Measurements from ENCODE around the gene FGFRL1. TPM values are rescaled to one million over a fixed set of nuclear protein-coding genes. Genes with fewer than 3 reads are reported as not detected.

Gene FGFRL1
- total RNA-seq, 1 experiment from 2014 or later: 59.5 TPM

DNA sequence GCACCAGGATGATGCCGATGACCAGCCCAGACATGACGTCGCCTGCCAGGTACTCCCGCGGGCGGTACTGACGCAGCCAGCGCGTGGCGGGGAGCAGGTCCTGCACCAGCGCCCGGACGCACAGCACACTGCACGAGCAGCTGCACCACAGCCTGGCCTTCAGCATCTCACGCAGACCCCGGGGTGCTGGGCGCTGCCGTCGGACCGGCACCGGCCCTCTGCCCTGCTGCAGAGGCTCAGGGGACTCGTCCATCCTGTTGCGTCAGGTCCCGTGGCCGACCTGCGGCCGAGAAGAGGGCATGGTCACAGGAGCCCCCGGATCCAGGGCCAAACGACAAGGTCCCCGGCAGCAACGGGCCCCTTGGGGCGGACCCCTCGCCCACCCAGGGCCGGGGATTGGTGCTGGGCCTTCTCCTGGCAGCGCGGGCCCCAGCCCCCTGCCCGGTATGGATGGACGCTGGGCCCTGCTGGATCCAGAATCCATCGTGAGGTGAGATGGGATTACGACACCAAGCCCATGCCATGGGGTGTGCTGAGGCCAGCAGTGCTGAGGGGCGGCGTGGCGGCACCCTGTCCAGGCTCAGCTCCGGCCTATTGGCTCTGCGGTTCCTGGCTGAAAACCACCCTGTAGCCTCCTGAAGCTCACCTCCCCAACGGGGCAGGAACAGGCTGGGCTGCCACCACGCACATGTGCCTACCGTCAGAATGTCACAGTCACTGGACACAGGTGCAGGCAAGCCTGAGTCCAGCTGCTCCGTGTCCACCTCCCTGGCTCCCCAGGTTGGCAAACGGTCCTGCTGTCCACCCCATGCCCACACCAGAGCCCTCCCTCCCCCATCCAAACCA, 19.8 kb upstream of the FGFRL1 start:
- H4K20me1 ChIP-seq (ENCODE audit: insufficient read depth): peaks cover 5% of the 10 kb centered on the region; the same call in 1 of the 2 replicates
- H3K9me3 ChIP-seq (ENCODE audit: insufficient read depth, low read depth): no peaks in the 10 kb centered on the region
- no peaks in the 10 kb centered on the region for H3K9me2 ChIP-seq (ENCODE audit: insufficient read depth)
- H3K4me2 ChIP-seq: no peak overlapping the region
- no peak overlapping the region for H3K4me3 ChIP-seq
- H2AFZ ChIP-seq: no peak overlapping the region
- intact Hi-C loops (cut with micrococcal nuclease; ENCODE audit: unreplicated experiment): no loop called here
- H3K27ac ChIP-seq: no peak overlapping the region
- H3K4me1 ChIP-seq (replicated peaks; ENCODE audit: insufficient read depth): peaks cover 20% of the 10 kb centered on the region
- TF ChIP-seq, protein P1, sequence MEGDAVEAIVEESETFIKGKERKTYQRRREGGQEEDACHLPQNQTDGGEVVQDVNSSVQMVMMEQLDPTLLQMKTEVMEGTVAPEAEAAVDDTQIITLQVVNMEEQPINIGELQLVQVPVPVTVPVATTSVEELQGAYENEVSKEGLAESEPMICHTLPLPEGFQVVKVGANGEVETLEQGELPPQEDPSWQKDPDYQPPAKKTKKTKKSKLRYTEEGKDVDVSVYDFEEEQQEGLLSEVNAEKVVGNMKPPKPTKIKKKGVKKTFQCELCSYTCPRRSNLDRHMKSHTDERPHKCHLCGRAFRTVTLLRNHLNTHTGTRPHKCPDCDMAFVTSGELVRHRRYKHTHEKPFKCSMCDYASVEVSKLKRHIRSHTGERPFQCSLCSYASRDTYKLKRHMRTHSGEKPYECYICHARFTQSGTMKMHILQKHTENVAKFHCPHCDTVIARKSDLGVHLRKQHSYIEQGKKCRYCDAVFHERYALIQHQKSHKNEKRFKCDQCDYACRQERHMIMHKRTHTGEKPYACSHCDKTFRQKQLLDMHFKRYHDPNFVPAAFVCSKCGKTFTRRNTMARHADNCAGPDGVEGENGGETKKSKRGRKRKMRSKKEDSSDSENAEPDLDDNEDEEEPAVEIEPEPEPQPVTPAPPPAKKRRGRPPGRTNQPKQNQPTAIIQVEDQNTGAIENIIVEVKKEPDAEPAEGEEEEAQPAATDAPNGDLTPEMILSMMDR (conservative IDR thresholded peaks at IDR 0.05): no peak
- no peak for TF ChIP-seq EZH2 (IDR thresholded peaks at IDR 0.05; ENCODE audit: low read depth)
- no peaks in the 10 kb centered on the region for H3K36me3 ChIP-seq (ENCODE audit: low read depth)
- H3K79me2 ChIP-seq (ENCODE audit: low read depth): peaks cover 10% of the 10 kb centered on the region; the same call in 1 of the 2 replicates
- CTCF ChIA-PET: no interaction called here
- POLR2A ChIA-PET (ENCODE audit: unreplicated experiment): interaction anchor here (0.7 kb wide), 3 partner anchors 8 to 52 kb away, joined by 3 to 4 read pairs (median 3); no protein-coding TSS in a partner anchor
- no TSS peak for BruUV-seq (replicated peaks)
- peaks cover 13% of the 10 kb centered on the region; the same call in 1 of the 2 replicates for H3F3A ChIP-seq (ENCODE audit: insufficient read depth, low read depth)
- H3K27me3 ChIP-seq (ENCODE audit: insufficient read depth, low read depth): no peaks in the 10 kb centered on the region
- no peak for DNase-seq

DNA sequence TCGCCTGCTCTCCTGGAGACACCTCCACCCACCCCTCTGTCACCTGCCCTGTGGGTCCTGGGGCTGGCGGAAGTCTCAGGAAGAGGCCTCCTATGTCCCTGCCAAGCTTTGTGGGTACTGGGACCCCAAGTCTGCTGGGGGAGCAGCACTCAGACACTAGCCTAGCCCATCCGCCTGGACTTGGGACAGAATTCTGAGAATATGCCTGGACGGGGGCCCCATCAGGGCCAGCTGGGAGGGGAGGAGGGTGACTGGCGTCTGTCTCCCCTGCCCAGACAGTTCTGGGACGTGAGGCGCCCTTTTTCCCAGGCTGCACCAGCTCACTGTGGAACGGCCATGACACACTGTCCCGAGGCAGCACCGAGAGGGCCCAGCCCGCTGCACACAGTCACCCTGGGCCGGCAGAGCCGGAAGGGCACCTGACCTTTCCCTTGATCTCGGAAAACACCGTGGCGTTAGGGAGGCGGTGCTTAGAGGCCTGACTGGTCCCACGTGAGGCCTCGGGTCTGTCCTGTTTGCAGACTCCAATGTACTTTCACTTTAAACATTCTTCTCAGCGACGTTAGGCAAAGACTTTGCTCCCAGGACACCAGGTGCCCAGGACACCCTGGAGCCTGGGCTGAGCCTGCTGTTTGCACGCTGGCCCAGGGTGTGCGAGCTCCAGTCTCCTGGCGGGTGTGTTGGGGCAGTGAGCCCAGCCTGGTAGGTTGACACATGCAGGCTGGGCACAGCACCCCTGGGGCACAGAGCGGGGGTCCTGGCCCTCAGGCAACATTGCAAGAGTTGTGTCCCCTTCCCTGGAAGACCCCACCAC, 18.9 kb upstream of the FGFRL1 start:
- H3K4me3 ChIP-seq: no peak overlapping the region
- H2AFZ ChIP-seq: no peak overlapping the region
- peak; percentile 66 to 81 for DNase-seq
- TF ChIP-seq EZH2 (IDR thresholded peaks at IDR 0.05; ENCODE audit: low read depth): no peak
- TF ChIP-seq, protein P1 (conservative IDR thresholded peaks at IDR 0.05): no peak
- peaks cover 9% of the 10 kb centered on the region; the same call in 1 of the 2 replicates for H3F3A ChIP-seq (ENCODE audit: insufficient read depth, low read depth)
- peaks cover 20% of the 10 kb centered on the region for H3K4me1 ChIP-seq (replicated peaks; ENCODE audit: insufficient read depth)
- 0 out of 2 replicates have a peak overlapping the region, but pooled peaks have one; percentile 16 for H3K27ac ChIP-seq
- CTCF ChIA-PET: no interaction called here
- H3K79me2 ChIP-seq (ENCODE audit: low read depth): peaks cover 10% of the 10 kb centered on the region; the same call in 1 of the 2 replicates
- H3K27me3 ChIP-seq (ENCODE audit: insufficient read depth, low read depth): peaks cover under 1% of the 10 kb centered on the region; the same call in 1 of the 2 replicates
- intact Hi-C loops (cut with micrococcal nuclease; ENCODE audit: unreplicated experiment): no loop called here
- no peaks in the 10 kb centered on the region for H3K9me2 ChIP-seq (ENCODE audit: insufficient read depth)
- H3K9me3 ChIP-seq (ENCODE audit: insufficient read depth, low read depth): no peaks in the 10 kb centered on the region
- POLR2A ChIA-PET (ENCODE audit: unreplicated experiment): interaction anchor here (0.7 kb wide), 2 partner anchors 9 to 18 kb away, joined by 3 to 4 read pairs; no protein-coding TSS in a partner anchor
- H3K4me2 ChIP-seq: peak overlapping the region; percentile 42
- H4K20me1 ChIP-seq (ENCODE audit: insufficient read depth): peaks cover 5% of the 10 kb centered on the region
- no peaks in the 10 kb centered on the region for H3K36me3 ChIP-seq (ENCODE audit: low read depth)
- BruUV-seq (replicated peaks): no TSS peak
